HEK293T (cell line): ENCODE results near the gene PDZK1IP1.

Experiments
- CTCF ChIA-PET: fragments of 350-600 bp; formaldehyde crosslinking; extraction: SDS; loops from one replicate; lab custom pipeline; 2021; ENCODE audit warnings: antibody characterized with exemption, inconsistent platforms; lab: Yijun Ruan, JAX
- POLR2A ChIA-PET: fragments of 350-600 bp; formaldehyde crosslinking; extraction: SDS; loops from one replicate; lab custom pipeline; 2020; ENCODE audit warnings: antibody characterized with exemption, inconsistent platforms; lab: Yijun Ruan, JAX
- DNase-seq: peaks from one replicate; pipeline ENCODE4 v3.0.0; 2012; ENCODE audit warnings: mixed read lengths; ENCODE audit errors: extremely low spot score
- ARNT ChIP-seq: fragments of 450-650 bp; IDR thresholded peaks from 2 replicates; pipeline ENCODE4 v1.6.1; 2017; ENCODE audit warnings: mild to moderate bottlenecking
- BHLHE40 ChIP-seq: fragments of 450-650 bp; IDR thresholded peaks from 2 replicates; pipeline ENCODE4 v1.6.1; 2016; ENCODE audit warnings: mild to moderate bottlenecking, moderate library complexity, borderline replicate concordance
- CTBP1 ChIP-seq: fragments of 450-650 bp; IDR thresholded peaks from 2 replicates; pipeline ENCODE4 v1.6.1; 2016; ENCODE audit warnings: borderline replicate concordance
- ELF4 ChIP-seq: fragments of 450-650 bp; IDR thresholded peaks from 2 replicates; pipeline ENCODE4 v1.6.1; 2017; ENCODE audit warnings: antibody characterized with exemption
- FOXA1 ChIP-seq: fragments of 450-650 bp; IDR thresholded peaks from 2 replicates; pipeline ENCODE4 v1.6.1; 2016; ENCODE audit warnings: mild to moderate bottlenecking
- FOXK2 ChIP-seq: fragments of 450-650 bp; IDR thresholded peaks from 2 replicates; pipeline ENCODE4 v1.6.1; 2016; ENCODE audit warnings: mild to moderate bottlenecking
- FOXM1 ChIP-seq: fragments of 450-650 bp; IDR thresholded peaks from 2 replicates; pipeline ENCODE4 v1.6.1; 2017; ENCODE audit warnings: mild to moderate bottlenecking, borderline replicate concordance
- HDGF ChIP-seq: fragments of 450-650 bp; IDR thresholded peaks from 2 replicates; pipeline ENCODE4 v1.6.1; 2017; ENCODE audit warnings: antibody characterized with exemption, borderline replicate concordance
- L3MBTL2 ChIP-seq: fragments of 450-650 bp; conservative IDR thresholded peaks from 2 replicates; pipeline ENCODE4 v1.6.1; 2016; ENCODE audit warnings: mild to moderate bottlenecking
- LEF1 ChIP-seq: fragments of 450-650 bp; IDR thresholded peaks from 2 replicates; pipeline ENCODE4 v1.6.1; 2017; ENCODE audit warnings: mild to moderate bottlenecking, borderline replicate concordance
- NFRKB ChIP-seq: fragments of 450-650 bp; IDR thresholded peaks from 2 replicates; pipeline ENCODE4 v1.6.1; 2016; ENCODE audit warnings: mild to moderate bottlenecking, moderate library complexity
- PKNOX1 ChIP-seq: fragments of 450-650 bp; IDR thresholded peaks from 2 replicates; pipeline ENCODE4 v1.6.1; 2016
- SP1 ChIP-seq: fragments of 450-650 bp; IDR thresholded peaks from 2 replicates; pipeline ENCODE4 v1.6.1; 2017
- SUZ12 ChIP-seq: fragments of 450-650 bp; IDR thresholded peaks from 2 replicates; pipeline ENCODE4 v1.6.1; 2016; ENCODE audit warnings: mild to moderate bottlenecking
- TARDBP ChIP-seq: fragments of 450-650 bp; IDR thresholded peaks from 2 replicates; pipeline ENCODE4 v1.6.1; 2016
- ZNF384 ChIP-seq: fragments of 450-650 bp; IDR thresholded peaks from 2 replicates; pipeline ENCODE4 v1.6.1; 2016

The PDZK1IP1 gene

GRCh38 chr1:47209725-47210325 lies 20.0 kb upstream of the PDZK1IP1 start:
- no peak for DNase-seq
- ChIA-PET CTCF (interaction anchor here (0.9 kb wide), 1 partner anchor 17 kb away, joined by 3 read pairs; no protein-coding TSS in a partner anchor), POLR2A (interaction anchor here (1.0 kb wide), 1 partner anchor 104 kb away, joined by 3 read pairs; the partner anchor contains the start of gene STIL)
- TF ChIP-seq ARNT = no peak
- TF ChIP-seq FOXK2 = no peak
- no peak for TF ChIP-seq SP1
- TF ChIP-seq FOXA1 = no peak
- no peak for TF ChIP-seq PKNOX1
- TF ChIP-seq SUZ12 = no peak
- no peak for TF ChIP-seq HDGF
- no peak for TF ChIP-seq LEF1
- no peak for TF ChIP-seq FOXM1
- TF ChIP-seq ZNF384 = no peak
- no peak for TF ChIP-seq CTBP1

- DNase-seq = no peak
- ChIA-PET CTCF (no interaction called here), POLR2A (no interaction called here)
- TF ChIP-seq ELF4 (no peak), L3MBTL2 (no peak), ARNT (no peak), ZNF384 (no peak), SUZ12 (no peak), LEF1 (no peak), HDGF (no peak), FOXM1 (no peak), FOXK2 (no peak), NFRKB (no peak), FOXA1 (no peak), BHLHE40 (no peak), CTBP1 (no peak), TARDBP (no peak), PKNOX1 (no peak)
These were observed 19.3 kb upstream of the PDZK1IP1 start for GRCh38 chr1:47209091-47209490.

GRCh38 chr1:47208374-47208850 lies 18.6 kb upstream of the PDZK1IP1 start:
- POLR2A ChIA-PET = interaction anchor here (1.3 kb wide), 1 partner anchor 13 kb away, joined by 4 read pairs; no protein-coding TSS in a partner anchor
- DNase-seq = no peak

GRCh38 chr1:47207803-47208373 lies 18.1 kb upstream of the PDZK1IP1 start:
- ChIA-PET CTCF (interaction anchor here (0.6 to 1.3 kb wide), 2 partner anchors 14 to 35 kb away, joined by 3 read pairs; no protein-coding TSS in a partner anchor), POLR2A (interaction anchor here (1.3 kb wide), 1 partner anchor 13 kb away, joined by 4 read pairs; no protein-coding TSS in a partner anchor)
- DNase-seq = no peak
- TF ChIP-seq L3MBTL2 (no peak), NFRKB (no peak), SUZ12 (no peak), FOXA1 (no peak), ARNT (no peak), PKNOX1 (no peak), LEF1 (no peak), BHLHE40 (no peak), TARDBP (no peak), HDGF (no peak), ZNF384 (no peak), SP1 (no peak), ELF4 (no peak), FOXM1 (no peak), FOXK2 (no peak), CTBP1 (no peak)

More at GRCh38 chr1:47208374-47208850, 18.6 kb upstream of the PDZK1IP1 start:
- CTCF ChIA-PET = interaction anchor here (0.6 to 1.3 kb wide), 2 partner anchors 15 to 34 kb away, joined by 3 read pairs; no protein-coding TSS in a partner anchor
- TF ChIP-seq SP1 (no peak), FOXA1 (no peak), L3MBTL2 (no peak), PKNOX1 (no peak), FOXM1 (no peak), ZNF384 (no peak), ELF4 (no peak), CTBP1 (no peak), LEF1 (no peak), TARDBP (no peak), NFRKB (no peak), ARNT (no peak), HDGF (no peak), FOXK2 (no peak), SUZ12 (no peak), BHLHE40 (no peak)
